HepG2 (cell line): ENCODE data around the gene CALD1. TPM values are rescaled to one million over a fixed set of nuclear protein-coding genes. Genes with fewer than 3 reads are reported as not detected.

ENCODE experiments used
- ATAC-seq: fragments of 200-7000 bp; cut with Tn5 transposase; 3 replicates; pipeline ENCODE4 v1.9.1; 2020; ENCODE audit warnings: mild to moderate bottlenecking, moderate library complexity
- BruUV-seq: library from RNA; stranded (reverse); fragments of 400-500 nt; replicated peaks from 2 replicates; lab custom pipeline; 2021; lab: Mats Ljungman, UMichigan
- CTCF ChIA-PET: fragments of 300-600 bp; formaldehyde crosslinking; extraction: SDS; loops from one replicate; lab custom pipeline; 2021; ENCODE audit warnings: low total read pairs, inconsistent platforms, low intra/inter-chr PET ratio; lab: Yijun Ruan, JAX
- POLR2A ChIA-PET: fragments of 350-600 bp; sonication (Branson Sonifier 250); formaldehyde crosslinking; loops from one replicate; lab custom pipeline; 2020; ENCODE audit warnings: antibody characterized with exemption, inconsistent platforms; lab: Yijun Ruan, JAX
- DNase-seq: peaks from one replicate; pipeline ENCODE4 v3.0.0-alpha.2; 2015; ENCODE audit warnings: low spot score
- FAIRE-seq: peaks from 3 replicates; lab custom pipeline; 2011; peaks lifted over from hg19 to GRCh38; lab: Jason Lieb, UNC
- H2AFZ ChIP-seq: one replicate; pipeline ENCODE4 v1.6.1; 2011; ENCODE audit warnings: low read length, inconsistent platforms
- H3K27ac ChIP-seq: fragments of 300-600 bp; 3 replicates; pipeline ENCODE4 v1.8.0; 2011; ENCODE audit warnings: mixed run types, mild to moderate bottlenecking, mixed read lengths, low read length, inconsistent platforms; ENCODE audit not compliant: insufficient read depth; ENCODE audit errors: extremely low read length
- H3K27me3 ChIP-seq, 2 experiments: fragments of 200-600 bp in 1 of 2; 2 replicates in 1 of 2; 3 replicates in 1 of 2; pipeline versions ENCODE4 v1.6.0 to v1.8.0; 2011; ENCODE audit warnings: low read length in 2 of 2, mild to moderate bottlenecking in 2 of 2, moderate library complexity in 2 of 2, inconsistent platforms in 1 of 2; ENCODE audit not compliant: insufficient read depth in 2 of 2, control insufficient read depth in 1 of 2
- H3K36me3 ChIP-seq, 2 experiments: fragments of 200-600 bp in 1 of 2; replicated peaks in 1 of 2; 2 replicates in 1 of 2; 3 replicates in 1 of 2; pipeline versions ENCODE4 v1.5.1 to v1.8.0; 2011; ENCODE audit warnings: low read length in 2 of 2, inconsistent platforms in 1 of 2; ENCODE audit not compliant: insufficient read depth in 2 of 2, control insufficient read depth in 1 of 2
- H3K4me1 ChIP-seq: 2 replicates; pipeline ENCODE4 v1.5.1; 2012; ENCODE audit warnings: low read length, inconsistent platforms; ENCODE audit not compliant: insufficient read depth
- H3K4me2 ChIP-seq: 2 replicates; pipeline ENCODE4 v1.6.0; 2011; ENCODE audit warnings: low read depth, low read length, inconsistent platforms
- H3K4me3 ChIP-seq, 3 experiments: fragments of 200-600 bp in 1 of 3; sonication (generic), shearing (Covaris generic) in 1 of 3; replicated peaks in 1 of 3; 2 replicates each; pipeline ENCODE4 v1.5.1; 2011 to 2016; ENCODE audit warnings: low read length in 3 of 3, inconsistent platforms in 2 of 3, low read depth in 2 of 3, mild to moderate bottlenecking in 2 of 3, control low read depth in 1 of 3, mixed read lengths in 1 of 3; ENCODE audit not compliant: insufficient read depth in 1 of 3
- H3K79me2 ChIP-seq: one replicate; pipeline ENCODE4 v1.6.1; 2011; ENCODE audit warnings: low read length, inconsistent platforms; ENCODE audit not compliant: insufficient read depth
- H3K9ac ChIP-seq: 2 replicates; pipeline ENCODE4 v1.6.0; 2011; ENCODE audit warnings: mild to moderate bottlenecking, low read depth, low read length, inconsistent platforms; ENCODE audit not compliant: insufficient read depth
- H3K9me3 ChIP-seq: 2 replicates; pipeline ENCODE4 v1.5.1; 2012; ENCODE audit warnings: mild to moderate bottlenecking, low read length
- H4K20me1 ChIP-seq: 2 replicates; pipeline ENCODE4 v1.6.0; 2011; ENCODE audit warnings: inconsistent platforms, mild to moderate bottlenecking, low read length, moderate library complexity; ENCODE audit not compliant: insufficient read depth
- ELF1 ChIP-seq: sonication (generic); formaldehyde crosslinking; IDR thresholded peaks from 2 replicates; pipeline ENCODE4 v1.4.0; 2020; ENCODE audit warnings: missing genetic modification reagents
- GATA4 ChIP-seq: sonication (generic); IDR thresholded peaks from 2 replicates; pipeline ENCODE4 v1.6.1; 2016; ENCODE audit warnings: antibody characterized with exemption, low read depth, borderline replicate concordance
- GPN1 ChIP-seq: sonication (generic); formaldehyde crosslinking; IDR thresholded peaks from 2 replicates; pipeline ENCODE4 v1.5.1; 2020; ENCODE audit warnings: missing genetic modification reagents, borderline replicate concordance
- RCOR2 ChIP-seq: IDR thresholded peaks from 2 replicates; pipeline ENCODE4 v1.6.1; 2016; ENCODE audit warnings: missing biosample characterization, missing genetic modification reagents
- TBX2 ChIP-seq: sonication (generic); formaldehyde crosslinking; IDR thresholded peaks from 2 replicates; pipeline ENCODE4 v1.5.0; 2020; ENCODE audit warnings: missing genetic modification reagents, mild to moderate bottlenecking, borderline replicate concordance
- ZBTB3 ChIP-seq: sonication (generic); formaldehyde crosslinking; IDR thresholded peaks from 2 replicates; pipeline ENCODE4 v1.4.0; 2020; ENCODE audit warnings: low read depth, mild to moderate bottlenecking, moderate library complexity, missing genetic modification reagents, borderline replicate concordance
- ZC3H13 ChIP-seq: sonication (generic); formaldehyde crosslinking; IDR thresholded peaks from 2 replicates; pipeline ENCODE4 v1.8.1; 2023; ENCODE audit warnings: mild to moderate bottlenecking, missing genetic modification reagents, moderate library complexity
- ZNF788 ChIP-seq: sonication (generic); formaldehyde crosslinking; IDR thresholded peaks from 2 replicates; pipeline ENCODE4 v1.5.0; 2020; ENCODE audit warnings: mild to moderate bottlenecking, missing genetic modification reagents, borderline replicate concordance
- WGBS: methylation state at CpG from one replicate; pipeline ENCODE4 v1.1.6; 2017; ENCODE audit warnings: low lambda C conversion rate; 5-methylcytosine and 5-hydroxymethylcytosine counted together
- in situ Hi-C: cut with HindIII; loops from 2 replicates; pipeline ENCODE4 v1.10.0; 2017; ENCODE audit warnings: low pct_unique_long_range_greater_than_20kb; ENCODE audit not compliant: extremely low pct_ligation_motif_present
- intact Hi-C: fragments of 100-400 bp; cut with micrococcal nuclease; formaldehyde crosslinking; loops from one replicate; pipeline ENCODE4 v1.10.0; 2022; ENCODE audit not compliant: unreplicated experiment
- polyA plus RNA-seq, 8 experiments: library from polyadenylated mRNA; depleted of rRNA in 3 of 8; stranded (reverse) in 7 of 8; unstranded in 1 of 8; fragments of >200 nt; fragmentation: Illumina TruSeq in 4 of 8; extraction: Trizol in 4 of 8; gene quantifications; 2 replicates each; pipeline versions ENCODE4 v1.2.1 to v1.2.3, GENCODE V29; 2011 to 2016; ENCODE audit warnings: low read depth in 4 of 8, missing spikeins in 1 of 8, mixed read lengths in 1 of 8; ENCODE audit not compliant: insufficient read depth in 1 of 8
- total RNA-seq, 5 experiments: library from RNA; depleted of rRNA; stranded (reverse); fragments of >200 nt; fragmentation: Illumina TruSeq; extraction: Trizol; gene quantifications; 2 replicates each; pipeline ENCODE4 v1.2.3, GENCODE V29; 2016; ENCODE audit warnings: low read depth in 1 of 5
- TF ChIP-seq, protein P1 (sequence below): sonication (generic); formaldehyde crosslinking; conservative IDR thresholded peaks from 2 replicates; pipeline ENCODE4 v1.4.0; 2020; ENCODE audit warnings: missing genetic modification reagents
- TF ChIP-seq, protein P2 (sequence below): sonication (generic); formaldehyde crosslinking; IDR thresholded peaks from 2 replicates; pipeline ENCODE4 v1.5.1; 2020; ENCODE audit warnings: missing genetic modification reagents, mild to moderate bottlenecking, borderline replicate concordance
- TF ChIP-seq, protein P3 (sequence below): sonication (generic); formaldehyde crosslinking; IDR thresholded peaks from 2 replicates; pipeline ENCODE4 v1.5.0; 2020; ENCODE audit warnings: mild to moderate bottlenecking, missing genetic modification reagents

The CALD1 gene
- total and polyA plus RNA-seq, 2 of the 13 experiments (the other 11 are each of a cell fraction or from before 2014, with no cell fraction given) = 53.0 to 112 TPM

DNA sequence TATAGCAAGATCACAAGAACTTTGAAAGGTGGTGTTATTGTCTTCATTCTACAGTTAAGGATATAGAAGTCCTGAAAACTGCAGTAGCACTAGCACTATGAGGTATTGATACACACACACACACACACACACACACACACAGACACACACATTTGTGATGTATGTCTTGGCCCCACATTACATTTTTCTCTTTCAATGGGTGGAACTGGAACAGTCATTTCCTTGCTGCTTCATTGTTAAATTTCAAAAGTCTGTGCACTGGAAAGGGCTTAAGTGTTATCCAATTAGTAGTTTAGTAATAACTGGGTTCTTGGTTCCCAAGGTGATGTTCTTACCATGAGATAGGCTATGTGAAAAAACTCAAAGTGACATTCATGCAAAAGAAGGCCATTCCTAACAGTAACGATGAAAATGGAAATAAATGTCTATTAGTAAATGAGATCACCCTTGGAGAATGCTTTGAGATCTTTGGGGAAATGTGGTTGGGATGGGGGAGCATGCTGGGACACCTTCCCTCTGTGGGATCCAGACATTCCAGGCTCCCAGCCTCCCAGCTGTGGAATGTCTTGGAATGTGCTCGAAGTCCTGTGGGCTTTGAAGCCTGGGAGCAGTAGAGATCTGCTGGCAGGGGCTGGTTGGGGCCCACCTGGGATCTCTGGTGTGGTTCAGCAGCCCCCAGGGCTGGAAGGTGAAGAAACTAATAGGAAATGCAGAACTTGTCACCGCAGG is 37.4 kb upstream of the CALD1 start (continued):
- TF ChIP-seq, protein P1, sequence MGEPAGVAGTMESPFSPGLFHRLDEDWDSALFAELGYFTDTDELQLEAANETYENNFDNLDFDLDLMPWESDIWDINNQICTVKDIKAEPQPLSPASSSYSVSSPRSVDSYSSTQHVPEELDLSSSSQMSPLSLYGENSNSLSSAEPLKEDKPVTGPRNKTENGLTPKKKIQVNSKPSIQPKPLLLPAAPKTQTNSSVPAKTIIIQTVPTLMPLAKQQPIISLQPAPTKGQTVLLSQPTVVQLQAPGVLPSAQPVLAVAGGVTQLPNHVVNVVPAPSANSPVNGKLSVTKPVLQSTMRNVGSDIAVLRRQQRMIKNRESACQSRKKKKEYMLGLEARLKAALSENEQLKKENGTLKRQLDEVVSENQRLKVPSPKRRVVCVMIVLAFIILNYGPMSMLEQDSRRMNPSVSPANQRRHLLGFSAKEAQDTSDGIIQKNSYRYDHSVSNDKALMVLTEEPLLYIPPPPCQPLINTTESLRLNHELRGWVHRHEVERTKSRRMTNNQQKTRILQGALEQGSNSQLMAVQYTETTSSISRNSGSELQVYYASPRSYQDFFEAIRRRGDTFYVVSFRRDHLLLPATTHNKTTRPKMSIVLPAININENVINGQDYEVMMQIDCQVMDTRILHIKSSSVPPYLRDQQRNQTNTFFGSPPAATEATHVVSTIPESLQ (CRISPR knock-in tag) = no peak
- TF ChIP-seq, protein P2, sequence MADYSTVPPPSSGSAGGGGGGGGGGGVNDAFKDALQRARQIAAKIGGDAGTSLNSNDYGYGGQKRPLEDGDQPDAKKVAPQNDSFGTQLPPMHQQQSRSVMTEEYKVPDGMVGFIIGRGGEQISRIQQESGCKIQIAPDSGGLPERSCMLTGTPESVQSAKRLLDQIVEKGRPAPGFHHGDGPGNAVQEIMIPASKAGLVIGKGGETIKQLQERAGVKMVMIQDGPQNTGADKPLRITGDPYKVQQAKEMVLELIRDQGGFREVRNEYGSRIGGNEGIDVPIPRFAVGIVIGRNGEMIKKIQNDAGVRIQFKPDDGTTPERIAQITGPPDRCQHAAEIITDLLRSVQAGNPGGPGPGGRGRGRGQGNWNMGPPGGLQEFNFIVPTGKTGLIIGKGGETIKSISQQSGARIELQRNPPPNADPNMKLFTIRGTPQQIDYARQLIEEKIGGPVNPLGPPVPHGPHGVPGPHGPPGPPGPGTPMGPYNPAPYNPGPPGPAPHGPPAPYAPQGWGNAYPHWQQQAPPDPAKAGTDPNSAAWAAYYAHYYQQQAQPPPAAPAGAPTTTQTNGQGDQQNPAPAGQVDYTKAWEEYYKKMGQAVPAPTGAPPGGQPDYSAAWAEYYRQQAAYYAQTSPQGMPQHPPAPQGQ (CRISPR knock-in tag) = no peak
- TF ChIP-seq GATA4 = no peak

DNA sequence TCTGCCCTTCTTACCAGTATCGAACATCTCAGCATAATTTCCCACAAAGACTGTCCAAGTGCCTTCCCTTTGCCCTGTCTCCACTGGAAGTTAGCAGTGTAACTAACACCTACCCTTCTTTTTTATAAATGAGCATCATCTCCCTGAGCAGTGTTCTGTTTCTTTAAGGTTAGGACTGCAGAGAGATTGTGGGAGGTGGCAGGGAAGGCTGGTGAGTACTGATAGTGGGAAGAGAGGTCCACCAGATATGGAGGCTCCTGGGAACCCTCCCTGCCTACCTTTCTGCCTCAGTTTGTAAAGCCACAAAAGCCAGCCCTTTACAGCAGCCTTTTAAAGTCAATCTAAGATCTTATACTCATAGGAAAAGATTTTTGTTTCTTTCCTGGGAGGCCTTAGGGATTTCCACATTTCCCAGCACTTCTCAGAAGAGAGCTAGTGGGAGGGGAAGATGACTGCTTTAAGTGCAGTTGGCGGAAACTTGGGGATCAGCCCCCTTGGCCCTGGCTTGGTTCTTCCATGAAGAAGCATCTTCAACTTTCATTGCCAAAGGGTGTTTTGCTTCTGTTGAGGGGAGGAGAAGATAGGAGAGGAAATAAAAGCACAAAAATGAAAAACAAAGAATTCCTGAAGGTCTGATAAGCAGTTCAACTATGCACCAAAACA is 36.6 kb upstream of the CALD1 start:
- POLR2A ChIA-PET = no interaction called here
- TF ChIP-seq ZBTB3 (CRISPR knock-in tag) (no peak), TBX2 (CRISPR knock-in tag) (no peak), ZC3H13 (no peak), RCOR2 (CRISPR knock-in tag) (no peak), ELF1 (CRISPR knock-in tag) (no peak), GPN1 (no peak), ZNF788 (CRISPR knock-in tag) (no peak)
- TF ChIP-seq, protein P3, sequence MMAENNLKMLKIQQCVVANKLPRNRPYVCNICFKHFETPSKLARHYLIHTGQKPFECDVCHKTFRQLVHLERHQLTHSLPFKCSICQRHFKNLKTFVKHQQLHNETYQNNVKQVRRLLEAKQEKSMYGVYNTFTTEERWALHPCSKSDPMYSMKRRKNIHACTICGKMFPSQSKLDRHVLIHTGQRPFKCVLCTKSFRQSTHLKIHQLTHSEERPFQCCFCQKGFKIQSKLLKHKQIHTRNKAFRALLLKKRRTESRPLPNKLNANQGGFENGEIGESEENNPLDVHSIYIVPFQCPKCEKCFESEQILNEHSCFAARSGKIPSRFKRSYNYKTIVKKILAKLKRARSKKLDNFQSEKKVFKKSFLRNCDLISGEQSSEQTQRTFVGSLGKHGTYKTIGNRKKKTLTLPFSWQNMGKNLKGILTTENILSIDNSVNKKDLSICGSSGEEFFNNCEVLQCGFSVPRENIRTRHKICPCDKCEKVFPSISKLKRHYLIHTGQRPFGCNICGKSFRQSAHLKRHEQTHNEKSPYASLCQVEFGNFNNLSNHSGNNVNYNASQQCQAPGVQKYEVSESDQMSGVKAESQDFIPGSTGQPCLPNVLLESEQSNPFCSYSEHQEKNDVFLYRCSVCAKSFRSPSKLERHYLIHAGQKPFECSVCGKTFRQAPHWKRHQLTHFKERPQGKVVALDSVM (CRISPR knock-in tag) = no peak

More for the DNA sequence above, 36.6 kb upstream of the CALD1 start:
- 46% methylated on average over 2 of the region's 2 CpGs for WGBS
- Histone ChIP-seq H3K9ac (no peak overlapping the region), H3K4me1 (no peaks in the 10 kb centered on the region), H3K79me2 (no peaks in the 10 kb centered on the region), H3K4me3 (no peak overlapping the region), H2AFZ (no peak overlapping the region), H3K4me2 (no peak overlapping the region), H3K27ac (no peak overlapping the region), H4K20me1 (no peaks in the 10 kb centered on the region), H3K27me3 (peaks cover 0 to 1% of the 10 kb centered on the region in 2 experiments; a peak in 1 of 5 replicates), H3K9me3 (no peaks in the 10 kb centered on the region), H3K36me3 (no peaks in the 10 kb centered on the region)
- no TSS peak for BruUV-seq
- intact Hi-C loops = loop anchor here (10.0 kb wide), 1 partner anchor 48 kb away; no protein-coding TSS in a partner anchor
- CTCF ChIA-PET = no interaction called here
- ATAC-seq (no peak), DNase-seq (no peak), FAIRE-seq (no peak)
- in situ Hi-C loops = no loop called here
